NCI-H446 treated with DMSO at 0.1 percent for 48 hours (cell line): ENCODE results near the gene COPS8.

Experiments used
- DNase-seq: peaks from one replicate; lab custom pipeline; 2025; lab: John Stamatoyannopoulos, UW

The COPS8 gene

DNA sequence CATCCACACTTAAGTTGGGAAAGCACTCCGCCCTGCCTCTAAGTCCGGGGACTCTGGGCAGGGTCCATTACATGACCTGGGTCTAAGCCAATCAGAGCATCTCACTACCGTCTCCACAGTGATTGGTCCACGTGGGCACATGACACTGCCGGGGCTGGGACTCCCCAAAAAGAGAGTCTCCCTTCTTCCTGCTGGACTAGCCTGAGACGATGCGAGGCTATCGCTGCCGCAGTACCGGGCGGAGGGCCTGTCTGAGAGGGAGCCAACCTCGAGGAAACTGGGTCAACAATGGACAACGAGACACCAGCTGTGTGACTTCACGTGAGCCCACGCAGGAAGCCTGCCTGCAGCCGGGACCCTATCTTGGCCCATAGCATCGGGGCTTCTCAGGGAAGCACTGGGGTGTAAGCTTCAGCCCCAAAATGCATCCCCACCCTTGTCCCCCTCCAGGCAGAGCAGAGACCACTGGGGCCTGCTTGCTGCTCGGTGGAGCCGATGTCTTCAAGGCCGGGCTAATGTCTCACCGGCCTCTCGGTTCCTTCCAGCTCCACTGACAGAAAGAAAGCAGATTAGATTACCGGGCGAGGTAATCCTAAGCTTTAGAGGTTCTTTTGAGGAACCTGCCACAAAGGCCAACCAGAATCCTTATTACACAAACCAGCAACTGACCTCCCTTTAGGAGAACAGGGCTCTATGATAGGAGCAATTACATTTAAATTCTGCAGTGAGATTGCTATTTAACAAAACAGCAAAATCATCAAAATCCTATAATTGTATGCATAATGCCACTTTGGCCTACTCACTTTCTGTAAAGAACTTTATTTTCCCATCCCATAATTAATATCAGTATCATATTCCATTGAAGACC is 21.3 kb upstream of the COPS8 start:
- no peak for DNase-seq

DNA sequence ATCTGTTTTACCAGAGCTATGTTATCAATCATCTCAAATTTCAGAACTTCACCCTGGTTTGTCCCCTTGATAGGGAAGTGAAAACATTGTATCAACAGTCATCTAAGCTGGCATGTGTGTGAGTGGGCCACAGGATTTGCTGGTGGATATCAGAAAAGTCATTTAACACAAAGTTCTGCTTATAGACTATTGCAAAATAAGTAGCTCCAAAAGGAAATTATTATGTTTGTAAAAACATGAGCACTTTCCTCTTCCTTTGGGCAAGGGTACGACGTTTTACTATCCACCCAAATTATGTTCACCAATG is 20.7 kb upstream of the COPS8 start:
- no peak for DNase-seq

DNA sequence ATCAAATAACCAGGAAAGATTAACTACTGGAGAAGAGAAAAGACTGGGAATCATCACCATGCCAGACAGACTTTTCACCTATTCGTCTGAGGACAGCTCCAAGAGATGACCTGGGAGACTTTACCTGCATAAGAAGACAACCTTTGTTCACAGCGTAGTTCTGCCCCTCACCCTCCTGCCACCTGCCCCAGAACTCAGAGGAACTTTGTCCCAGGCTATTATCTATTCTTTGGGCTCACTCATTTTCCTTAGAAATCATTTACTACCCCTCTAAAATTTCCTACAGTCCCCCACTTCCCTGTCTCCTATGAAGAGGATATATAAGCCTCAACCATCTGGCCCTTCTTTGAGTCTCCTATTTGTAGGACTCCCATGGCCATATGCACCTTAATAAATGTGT is 19.3 kb upstream of the COPS8 start:
- no peak for DNase-seq

DNA sequence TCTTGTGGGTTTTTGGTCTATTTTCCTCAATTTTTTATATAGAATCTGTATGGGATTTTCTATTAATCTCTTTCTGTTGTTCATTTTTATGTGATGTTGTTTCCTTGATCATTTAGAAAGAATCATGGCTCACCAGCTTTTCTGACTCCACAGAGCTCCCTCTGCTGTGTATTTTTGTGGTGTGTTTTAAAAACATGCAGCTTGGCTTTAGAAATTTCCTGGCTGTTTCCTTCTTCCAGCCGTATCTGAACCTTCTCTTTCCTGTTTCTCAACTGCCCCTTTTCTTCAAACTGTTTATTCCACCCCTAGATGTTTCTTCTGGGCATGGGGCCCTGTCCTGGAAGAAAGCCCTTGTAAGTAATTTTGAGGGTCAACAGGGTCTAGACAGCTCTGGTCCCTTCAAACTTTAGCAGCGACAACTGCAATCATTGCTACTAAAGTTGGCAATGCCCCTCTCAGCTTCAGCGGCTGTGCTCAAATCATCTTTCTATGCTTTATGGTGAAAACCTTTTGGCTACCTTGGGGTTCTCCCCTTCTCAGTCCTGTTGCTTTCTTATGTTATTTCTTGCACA is 17.6 kb upstream of the COPS8 start:
- no peak for DNase-seq

DNA sequence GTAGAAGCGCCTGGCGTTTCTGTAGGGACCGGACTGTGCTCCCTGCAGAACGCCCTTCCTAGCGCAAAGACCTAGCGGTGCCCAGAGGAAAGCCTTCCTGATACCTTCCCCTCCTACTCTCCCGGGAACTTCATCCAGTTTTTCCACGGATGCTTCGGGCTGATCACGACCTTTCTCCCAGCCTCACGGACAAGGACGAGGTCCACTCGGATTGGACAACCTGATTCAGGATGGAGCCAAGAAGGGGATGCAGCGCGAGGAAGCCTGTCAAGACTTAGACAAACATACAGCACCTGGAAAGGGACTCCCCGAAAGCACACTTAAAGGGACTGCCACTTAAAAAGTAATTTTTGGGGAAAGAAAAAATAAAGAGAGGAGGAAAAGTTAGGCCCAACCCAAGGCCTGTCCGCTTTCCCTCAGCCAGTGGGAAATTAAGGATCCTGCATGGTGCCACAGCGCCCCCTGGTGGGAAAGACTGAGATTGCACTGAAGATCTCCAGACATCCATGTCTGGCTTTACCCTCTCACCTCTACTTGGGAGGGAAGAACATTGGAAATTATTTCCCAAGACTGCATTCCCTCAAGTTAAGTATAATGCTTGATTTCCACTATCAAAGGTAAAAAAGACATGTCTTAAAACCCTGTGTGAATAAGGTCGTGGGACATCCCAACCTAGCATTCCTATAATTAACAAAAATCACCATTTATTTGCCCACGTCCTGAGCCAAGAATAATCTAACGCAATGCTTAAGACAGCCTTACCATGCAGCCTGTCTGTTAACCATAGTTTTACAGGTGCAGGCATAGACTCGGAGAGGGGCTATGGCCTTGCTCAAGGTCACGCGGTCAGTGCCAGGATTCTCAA is 13.4 kb upstream of the COPS8 start:
- no peak for DNase-seq

DNA sequence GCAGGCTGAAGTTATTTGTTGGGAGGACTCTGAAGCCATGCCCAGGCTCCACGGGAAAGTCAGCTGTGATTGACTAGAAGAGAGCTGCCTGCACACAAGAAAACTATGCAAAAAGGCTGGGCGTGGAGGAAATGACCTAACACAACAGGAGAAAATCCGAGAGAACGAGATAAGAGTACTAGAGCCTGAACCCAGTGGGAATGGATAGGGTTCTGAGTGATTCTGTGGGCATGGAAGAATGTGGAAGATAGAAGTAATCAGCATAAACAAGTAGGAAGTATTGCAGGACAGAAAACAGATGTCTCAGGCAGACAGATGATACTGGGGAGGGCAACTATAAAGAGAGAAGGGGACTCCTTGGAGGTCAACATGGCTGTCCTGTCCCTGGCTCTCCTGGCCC is 12.1 kb upstream of the COPS8 start:
- no peak for DNase-seq

DNA sequence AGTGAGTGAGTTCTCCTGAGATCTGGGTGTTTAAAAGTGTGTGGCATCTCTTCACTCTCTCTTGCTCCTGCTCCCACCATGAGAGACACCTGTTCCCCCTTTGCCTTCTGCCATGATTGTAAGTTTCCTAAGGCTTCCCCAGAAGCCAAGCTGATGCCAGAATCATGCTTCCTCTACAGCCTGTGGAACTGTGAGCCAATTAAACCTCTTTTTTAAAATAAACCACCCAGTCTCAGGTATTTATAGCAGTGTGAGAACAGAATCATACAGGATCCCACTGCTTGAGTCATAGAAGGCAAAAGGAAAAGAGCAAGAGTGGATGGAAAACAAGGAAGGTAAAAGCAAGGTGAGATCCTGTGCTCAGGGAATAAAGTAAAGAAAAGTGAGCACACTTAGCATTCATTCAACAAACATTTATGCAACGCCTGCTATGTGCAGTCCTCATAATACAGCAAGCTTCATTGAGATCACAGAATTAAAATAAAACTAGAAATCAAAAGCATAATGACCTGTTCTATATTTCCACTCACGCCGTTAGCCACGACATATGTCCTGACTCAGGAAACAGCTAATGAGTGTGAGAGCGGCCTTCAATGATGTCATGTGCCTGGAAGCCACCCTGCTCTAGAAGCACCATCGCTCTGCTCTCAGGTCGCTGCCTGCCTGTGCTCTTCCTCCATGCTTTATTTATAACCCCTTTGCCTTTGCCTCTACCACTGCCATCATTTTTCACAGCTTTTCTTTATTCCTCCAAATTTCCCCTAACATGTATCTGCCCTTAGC is 11.3 kb upstream of the COPS8 start:
- DNase-seq, result no peak

DNA sequence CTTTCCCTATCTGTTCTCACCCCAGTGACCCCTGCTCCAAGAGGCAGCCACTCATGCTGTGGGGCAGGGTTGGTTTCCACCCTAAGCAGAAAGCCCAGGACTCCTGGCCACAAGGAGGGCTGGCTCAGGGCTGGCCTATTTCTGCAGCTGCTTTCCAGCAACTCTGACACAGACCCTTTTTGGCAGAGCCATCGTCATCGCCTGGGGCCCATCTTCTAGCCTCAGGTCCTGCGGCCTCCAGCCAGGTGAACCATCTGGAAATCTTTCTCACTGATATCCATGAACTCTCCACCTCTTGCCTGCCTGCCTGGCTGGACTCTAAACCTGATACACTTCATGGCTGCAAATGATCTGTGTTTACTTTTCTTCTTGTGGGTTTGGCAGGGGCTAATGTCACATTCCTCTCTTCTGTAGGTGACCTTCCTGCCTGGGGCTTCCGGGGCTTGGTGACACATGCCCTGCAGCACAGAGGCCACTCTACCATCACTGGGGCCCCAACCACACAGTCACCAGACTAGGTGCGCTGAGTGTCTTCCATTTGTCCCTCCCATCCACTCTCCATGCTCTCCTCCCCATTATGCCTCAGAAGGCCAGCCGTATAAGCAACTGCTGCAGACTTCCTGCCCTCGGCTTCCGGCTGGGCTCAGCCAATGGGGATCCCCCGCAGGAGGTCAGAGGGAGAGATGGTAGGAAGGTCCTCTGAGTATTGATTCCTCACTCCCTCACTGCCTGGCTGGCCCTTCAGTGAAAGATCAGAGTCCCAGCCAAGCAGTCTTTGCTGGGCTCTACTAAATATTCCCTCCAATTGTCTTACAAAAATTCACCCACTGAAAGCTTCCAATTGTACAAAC is 9.7 kb upstream of the COPS8 start:
- DNase-seq, result no peak

DNA sequence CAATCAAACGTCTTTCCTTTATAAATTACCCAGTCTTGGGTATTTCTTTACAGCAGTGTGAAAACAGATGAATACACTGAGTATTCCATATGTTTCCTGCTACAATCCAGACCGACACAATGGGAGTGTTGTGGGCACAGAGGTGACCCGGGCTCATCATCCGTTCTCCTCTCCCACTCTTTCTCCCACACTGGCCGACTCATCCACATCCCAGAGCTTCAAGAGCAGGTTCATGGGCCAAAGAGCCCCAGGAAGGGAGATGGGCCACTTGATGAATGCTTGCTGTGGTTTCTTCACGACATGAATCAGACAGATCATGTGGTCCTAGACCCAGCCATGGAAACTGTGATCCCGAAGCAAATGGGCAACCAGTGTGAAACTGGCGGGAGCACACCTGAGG is 4.1 kb upstream of the COPS8 start:
- DNase-seq, result no peak

DNA sequence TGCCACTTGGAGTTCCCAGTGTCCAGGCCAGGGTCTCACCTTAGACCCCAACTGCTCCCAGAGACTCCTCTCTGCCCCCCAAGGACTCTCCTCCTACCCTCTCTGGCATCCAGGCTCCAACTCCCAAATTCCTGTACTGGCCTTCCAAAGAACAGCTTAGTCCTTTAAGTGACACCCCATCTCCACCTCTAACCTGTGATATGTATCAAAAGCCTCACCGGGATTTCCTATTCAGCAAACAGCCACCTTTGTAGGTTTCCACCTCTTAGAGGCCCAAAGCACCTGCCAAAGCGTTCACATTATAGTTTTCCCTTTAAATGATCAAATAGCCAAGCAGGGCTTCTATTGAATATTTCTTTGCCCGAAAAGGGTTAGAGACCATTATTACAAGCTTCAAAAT is 2.7 kb upstream of the COPS8 start:
- DNase-seq, result no peak

DNA sequence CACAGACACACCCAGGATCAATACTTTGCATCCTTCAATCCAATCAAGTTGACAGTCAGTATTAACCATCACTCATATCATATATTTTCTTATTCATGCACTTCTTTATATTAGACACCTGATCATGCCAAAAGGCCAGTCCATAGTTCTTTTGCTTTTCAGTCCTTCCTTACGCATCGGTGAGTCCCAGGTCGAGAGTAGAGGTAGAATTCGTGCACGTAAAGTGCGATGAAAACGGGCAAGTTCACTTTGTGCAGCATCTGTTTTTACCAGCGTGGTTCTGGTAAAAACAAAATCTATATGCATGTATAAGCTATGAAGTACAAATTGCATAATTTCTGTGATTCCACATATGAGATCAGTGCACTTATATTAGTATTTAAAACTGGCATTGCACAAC is 1.2 kb upstream of the COPS8 start:
- no peak for DNase-seq

DNA sequence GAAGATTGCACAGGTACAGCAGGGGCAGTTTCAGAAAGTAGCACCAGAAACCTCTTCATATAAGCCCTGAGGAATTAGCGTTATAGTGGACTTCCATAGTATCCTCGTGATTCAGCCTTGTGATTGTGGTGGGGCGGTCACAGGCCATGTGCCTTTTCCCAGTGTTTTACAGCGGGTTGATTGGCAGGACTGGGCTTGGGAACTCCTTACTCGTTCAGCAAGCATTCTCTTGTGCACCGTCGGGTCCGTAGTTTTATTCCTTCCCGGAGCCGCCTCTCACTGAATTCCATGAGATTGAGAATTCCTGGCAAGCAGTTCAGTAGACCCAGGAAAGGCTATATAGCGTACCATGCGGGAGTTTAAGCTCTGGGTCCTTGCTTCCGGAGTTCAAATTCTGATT is 5.2 kb downstream of the COPS8 start:
- DNase-seq, result no peak

DNA sequence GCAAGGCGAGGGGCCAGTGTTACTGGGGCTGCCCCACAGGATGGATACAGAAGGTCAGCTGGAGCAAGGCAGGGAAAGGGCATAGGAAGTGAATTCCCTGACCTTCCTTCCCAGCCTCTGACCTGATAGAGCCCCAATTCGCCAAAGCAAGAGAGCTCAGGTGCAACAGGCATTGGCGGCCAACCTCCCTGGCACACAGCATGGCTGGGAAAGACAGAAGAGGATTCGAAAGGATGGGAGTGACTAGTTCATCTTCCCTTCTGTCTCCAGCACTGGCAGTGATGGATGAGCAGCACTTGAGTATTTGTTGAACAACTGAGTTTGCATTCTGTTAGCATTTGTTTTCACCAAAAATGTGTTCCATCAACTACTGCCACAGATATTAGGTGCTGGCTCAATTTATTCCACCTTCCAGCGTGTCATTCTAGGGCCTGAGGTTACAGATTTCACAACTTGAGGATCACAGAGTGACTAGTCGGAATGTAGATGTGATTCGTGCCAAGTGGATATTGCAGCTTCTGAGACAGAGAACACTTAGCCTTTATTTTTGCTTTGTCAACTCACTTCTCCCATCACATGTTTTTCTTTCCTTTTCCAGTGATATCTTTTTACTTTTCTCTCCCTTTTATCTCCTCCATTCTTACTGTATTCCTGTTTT is 6.2 kb downstream of the COPS8 start:
- no peak for DNase-seq

DNA sequence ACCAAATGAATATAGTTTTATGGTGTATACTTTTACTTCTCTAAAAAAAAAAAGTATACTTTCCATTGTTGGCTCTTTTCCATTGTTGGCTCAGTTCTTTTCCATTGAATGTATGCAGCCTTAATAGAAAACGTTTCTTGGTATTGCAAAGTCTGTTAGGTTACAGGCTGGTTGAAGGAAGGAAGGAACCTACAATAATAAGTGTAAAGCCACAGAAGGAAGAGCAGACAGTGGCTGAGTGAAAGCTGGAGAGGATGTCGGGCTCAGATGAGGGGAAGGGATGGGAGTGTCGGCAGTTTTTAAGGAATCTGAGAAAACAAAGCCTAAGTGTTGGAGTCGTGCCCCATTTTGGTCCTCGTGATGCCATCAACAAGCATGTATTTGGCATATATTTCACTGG is 6.8 kb downstream of the COPS8 start:
- no peak for DNase-seq

DNA sequence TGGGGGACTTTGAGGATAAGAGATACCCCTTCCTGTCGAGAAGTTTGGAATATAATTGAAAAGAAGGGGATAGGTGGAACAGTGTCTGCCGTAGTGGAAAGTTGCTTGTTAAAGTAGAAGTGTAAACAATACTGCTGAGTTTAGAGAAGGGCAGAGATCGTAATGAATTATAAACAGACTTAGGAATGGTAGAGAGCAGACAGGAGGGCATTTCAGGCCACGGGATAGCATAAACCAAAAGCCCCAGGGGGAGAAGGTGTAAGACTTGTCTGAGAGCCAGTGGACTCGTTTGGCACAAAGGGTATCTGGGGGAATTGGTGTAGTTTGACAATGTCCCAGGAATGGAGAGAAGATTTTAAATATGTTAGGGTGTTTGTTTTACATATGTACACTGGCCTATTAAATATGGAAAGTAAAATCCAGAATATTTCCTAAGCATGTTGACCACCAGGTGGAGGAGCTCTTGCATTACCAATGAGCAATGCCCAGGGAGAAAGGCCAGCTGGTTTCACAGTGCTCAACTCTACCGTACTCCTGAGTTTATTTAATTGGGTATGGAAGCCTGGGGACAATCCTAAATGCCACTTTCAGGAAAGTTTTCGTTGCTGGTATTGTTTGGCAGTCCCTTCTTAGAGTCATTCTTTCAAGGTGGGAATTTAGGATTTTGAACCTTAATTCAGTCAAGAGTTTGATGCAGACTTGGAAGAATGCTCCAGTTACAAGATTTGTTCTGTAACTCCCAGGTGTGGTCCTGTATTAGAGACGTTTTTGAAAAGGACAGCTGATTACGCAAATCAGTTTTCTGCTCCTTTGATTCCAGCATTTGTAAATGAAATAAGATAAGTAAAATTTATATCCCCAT is 7.5 kb downstream of the COPS8 start:
- DNase-seq, result no peak

DNA sequence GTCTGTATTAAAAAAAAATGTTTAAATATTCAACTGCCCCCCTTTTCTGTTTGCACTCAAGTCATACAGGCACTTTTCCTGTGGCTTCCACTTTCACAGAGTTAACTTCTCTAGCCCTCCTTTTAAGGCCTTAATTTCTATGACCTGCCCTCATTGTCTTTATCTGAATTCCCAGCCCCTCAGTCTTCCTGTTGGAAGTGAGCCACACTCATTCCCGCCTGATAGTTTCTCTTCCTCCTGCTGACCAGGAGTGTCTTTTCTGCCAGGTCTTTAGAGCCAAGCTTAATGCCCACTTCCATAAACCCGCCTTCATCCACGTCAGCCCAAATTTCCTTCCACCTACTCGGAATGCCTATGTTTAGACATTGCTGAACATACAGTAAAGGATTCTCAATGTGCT is 10.5 kb downstream of the COPS8 start:
- DNase-seq, result no peak

DNA sequence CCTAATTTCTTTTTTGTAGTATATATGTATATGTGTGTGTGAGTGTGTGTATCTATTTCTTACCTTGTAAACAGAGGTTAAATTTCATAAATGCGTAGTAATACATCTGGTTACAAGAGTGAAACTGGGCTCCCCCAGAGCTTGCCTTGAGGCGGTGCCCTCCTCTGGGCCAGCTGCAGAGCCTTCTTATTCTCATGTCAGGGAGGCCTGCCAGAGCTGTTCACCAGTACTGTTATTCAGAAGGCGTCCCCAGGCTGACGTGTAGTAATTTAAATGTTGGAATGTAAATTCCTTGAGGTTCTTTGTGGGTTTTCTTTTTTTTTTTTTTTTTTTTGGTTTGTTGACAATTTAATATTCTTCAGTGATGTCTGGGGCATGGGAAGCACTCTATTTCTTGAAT is 11.2 kb downstream of the COPS8 start:
- no peak for DNase-seq

DNA sequence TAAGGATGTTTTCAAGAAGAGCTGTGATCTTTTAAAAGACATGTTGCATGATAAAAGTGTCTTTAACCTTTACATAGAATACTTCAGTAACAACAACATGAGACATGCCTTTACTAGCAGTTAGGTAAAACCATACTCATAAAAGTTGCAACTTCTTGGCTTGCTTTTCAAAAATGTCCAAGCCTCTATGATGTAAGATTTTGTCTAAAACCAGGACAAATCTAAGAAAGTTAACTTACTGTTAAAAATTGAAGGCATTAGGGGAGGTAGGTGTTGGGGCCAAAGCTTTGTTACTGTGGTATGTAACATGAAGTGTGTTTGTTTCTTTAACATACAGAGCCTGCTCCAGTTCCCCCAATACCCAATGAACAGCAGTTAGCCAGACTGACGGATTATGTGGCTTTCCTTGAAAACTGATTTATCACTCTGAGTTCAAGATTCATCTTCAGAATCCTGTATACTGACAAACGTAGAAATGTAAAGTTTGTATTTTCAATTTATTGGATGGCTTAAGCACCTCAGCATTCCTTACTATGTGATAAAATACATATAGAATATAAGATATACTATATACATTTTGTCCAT is 11.7 kb downstream of the COPS8 start:
- DNase-seq, result no peak

DNA sequence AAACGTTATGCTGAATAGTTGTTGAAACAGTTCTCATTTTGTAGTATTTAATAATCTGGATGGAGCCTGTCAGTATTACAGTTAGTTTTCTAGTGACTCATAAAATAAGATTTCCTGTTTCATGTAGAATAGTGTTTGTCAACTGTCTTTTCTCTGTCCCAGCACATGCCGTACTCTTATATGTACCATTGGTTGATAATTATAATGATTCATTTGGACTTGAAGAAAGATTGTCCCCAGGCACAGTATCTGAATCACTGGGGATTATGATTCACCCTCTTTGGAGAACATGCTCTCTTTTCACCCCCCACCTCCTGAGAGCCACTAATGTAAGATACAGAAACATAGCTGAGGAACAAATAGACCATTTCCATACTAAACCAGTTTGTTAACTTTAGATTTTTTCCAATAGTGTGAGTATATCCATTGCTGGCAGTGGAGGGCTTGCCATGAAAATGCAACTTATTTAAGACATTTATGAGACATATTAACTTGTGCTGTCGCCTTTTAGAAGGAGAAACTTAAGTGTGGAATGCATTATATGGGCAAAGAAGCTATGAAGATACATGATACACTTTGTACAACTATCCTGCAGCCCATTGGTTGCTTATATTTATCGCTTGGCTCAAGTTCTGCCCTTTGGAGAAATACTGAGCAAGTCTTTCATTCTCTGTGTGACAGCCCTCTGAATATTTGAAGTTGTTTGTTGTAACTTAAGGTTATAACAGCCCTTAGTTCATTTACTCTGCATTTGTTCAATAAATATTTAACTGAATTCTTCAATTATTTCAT is 12.4 kb downstream of the COPS8 start:
- DNase-seq, result no peak
